Measurements from ENCODE around the gene HSPA1B.
A peak's percentile ranks its signal among the peaks of the same experiment; 100 is the strongest.
"Not testable (repeated sequence)": the region's sequence is repeated elsewhere in the genome, so short reads cannot be mapped to it uniquely, and the experiment has no call there.

The HSPA1B gene

GRCh38 chr6:31799781-31800180 is 27.8 kb upstream of the HSPA1B start:
- DNase-seq: no peak

DNA sequence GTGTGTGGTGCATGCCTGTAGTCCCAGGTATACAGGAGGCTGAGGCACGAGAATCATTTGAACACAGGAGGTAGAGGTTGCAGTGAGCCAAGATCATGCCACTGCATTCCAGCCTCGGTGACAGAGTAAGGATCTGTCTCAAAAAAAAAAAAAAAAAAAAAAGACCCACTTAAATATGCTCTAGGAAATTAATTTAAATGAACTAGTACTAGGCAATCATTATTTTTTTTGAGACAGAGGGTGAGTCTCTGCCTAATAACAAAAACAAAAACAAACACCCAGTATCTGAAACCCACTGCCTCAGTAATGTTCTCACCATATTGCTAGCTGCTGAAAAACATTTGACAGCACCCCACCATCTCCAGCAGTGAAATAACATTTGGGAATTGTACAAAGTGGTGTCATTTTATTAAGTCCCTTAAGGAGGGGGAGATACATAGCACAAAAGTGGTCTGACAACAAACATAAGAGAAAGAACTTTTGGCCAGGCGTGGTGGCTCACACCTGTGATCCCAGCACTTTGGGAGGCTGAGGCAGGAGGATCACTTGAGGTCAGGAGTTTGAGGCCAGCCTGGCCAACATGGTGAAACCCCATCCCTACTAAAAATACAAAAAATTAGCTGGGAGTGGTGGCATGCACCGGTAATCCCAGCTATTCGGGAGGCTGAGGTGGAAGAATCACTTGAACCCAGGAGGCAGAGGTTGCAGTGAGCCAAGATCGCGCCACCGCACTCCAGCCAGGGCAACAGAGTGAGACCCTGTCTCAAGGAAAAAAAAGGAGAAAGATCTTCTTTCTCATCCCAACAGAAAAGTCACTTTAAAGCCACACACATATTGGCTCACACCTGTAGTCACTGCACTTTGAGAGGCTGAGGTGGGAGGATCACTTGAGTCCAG is 26.3 kb upstream of the HSPA1B start:
- DNase-seq: not testable (repeated sequence)

DNA sequence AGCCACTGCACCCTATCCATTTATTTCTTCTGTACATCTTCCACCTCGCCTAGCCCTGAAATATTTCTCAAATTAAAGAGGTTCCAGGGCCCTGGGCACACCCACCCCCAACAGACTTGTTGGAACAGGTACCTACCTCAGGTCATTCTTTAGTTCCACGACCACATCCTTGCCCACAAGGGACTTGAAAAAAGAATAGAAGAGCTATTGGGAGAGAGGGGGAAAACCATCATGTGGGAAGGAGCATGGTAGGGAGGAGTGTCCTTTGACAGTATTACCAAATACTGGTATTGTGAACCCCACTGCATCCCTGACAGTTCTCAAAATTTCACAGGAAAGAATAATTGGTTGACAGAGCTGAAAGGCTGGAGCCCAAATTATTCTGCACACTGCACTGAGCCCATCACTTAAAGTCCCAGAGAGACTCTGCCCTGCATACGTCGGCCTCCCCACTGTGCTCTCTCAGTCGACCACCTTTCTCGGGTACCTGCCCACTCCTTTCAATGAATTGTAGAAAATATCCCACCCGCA is 21.5 kb upstream of the HSPA1B start:
- no peak for DNase-seq

DNA sequence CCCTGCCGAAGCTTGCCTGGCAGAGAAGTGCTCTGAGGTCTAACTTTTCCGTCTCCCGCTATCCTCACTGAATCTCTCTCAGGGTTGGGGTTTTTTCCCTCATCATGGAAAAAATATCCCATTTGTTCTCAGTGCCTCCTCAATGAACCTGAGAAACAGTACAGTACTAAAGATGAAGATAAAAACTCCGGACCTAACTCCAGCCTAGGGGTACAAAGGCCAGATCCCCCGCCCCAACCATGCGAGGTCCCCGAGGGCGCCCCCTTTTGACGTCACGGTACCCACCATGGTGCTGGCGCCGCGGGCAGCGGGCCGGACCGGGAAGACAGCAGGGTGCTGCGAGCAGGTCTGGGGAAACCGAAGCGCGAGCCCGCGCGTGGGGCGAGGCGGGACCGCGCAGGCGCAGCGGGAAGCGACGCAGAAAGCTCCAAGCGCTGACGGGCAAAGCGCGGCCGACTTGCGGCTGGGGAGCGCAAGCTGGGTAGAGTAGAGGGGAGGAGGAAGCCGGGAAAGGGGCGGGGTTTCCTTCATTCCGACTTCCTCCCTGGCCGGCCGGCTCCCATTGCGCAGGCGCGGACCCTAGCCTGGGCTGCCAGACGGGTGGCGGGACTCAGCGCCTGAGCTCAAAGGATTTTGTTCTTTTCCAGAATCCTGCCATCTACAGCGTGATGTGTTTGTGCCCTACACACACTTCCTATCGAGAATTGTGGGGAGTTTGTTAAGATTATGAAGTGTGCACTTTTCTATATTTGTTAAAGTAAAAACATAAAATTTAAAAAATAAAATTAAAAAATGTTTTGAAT is 20.9 kb upstream of the HSPA1B start, which contains the start of gene LSM2:
Gene LSM2 (minus strand): TSS at position 497 of the 803 bp plus-strand sequence. CDS start 209 bp downstream, at position 288.
- DNase-seq: peak; percentile 96

GRCh38 chr6:31808599-31808998 is 18.9 kb upstream of the HSPA1B start:
- DNase-seq: not testable (repeated sequence)

DNA sequence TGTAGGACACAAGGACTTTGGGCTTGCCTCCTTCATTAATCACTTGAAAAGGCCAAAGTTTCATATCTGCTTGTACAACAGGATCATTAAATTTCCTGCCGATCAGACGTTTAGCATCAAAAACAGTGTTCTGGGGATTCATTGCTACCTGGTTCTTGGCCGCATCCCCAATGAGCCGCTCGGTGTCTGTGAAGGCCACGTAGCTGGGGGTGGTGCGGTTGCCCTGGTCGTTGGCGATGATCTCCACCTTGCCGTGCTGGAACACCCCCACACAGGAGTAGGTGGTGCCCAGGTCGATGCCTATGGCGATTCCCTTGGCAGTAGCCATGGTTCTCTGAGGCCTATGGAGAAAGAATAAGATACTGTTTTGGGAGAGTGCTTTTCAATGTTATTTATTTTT is 15.9 kb upstream of the HSPA1B start:
- no peak for DNase-seq

GRCh38 chr6:31813465-31813849 is 14.1 kb upstream of the HSPA1B start:
- no peak for DNase-seq

GRCh38 chr6:31814677-31815024 is 12.9 kb upstream of the HSPA1B start:
- peak; percentile 92 for DNase-seq

GRCh38 chr6:31815025-31815838 is 12.3 kb upstream of the HSPA1B start, which contains the start of the genes HSPA1A and HSPA1L:
TSS of gene HSPA1A (plus strand) at chr6:31815543. CDS start at chr6:31815757, 214 bp downstream.
TSS of gene HSPA1L (minus strand) at chr6:31815283. CDS start at chr6:31811972, 3,311 bp downstream.
- DNase-seq: peak; percentile 95

- not testable (repeated sequence) for DNase-seq
Measured at GRCh38 chr6:31817133-31817928, 10.2 kb upstream of the HSPA1B start.

DNA sequence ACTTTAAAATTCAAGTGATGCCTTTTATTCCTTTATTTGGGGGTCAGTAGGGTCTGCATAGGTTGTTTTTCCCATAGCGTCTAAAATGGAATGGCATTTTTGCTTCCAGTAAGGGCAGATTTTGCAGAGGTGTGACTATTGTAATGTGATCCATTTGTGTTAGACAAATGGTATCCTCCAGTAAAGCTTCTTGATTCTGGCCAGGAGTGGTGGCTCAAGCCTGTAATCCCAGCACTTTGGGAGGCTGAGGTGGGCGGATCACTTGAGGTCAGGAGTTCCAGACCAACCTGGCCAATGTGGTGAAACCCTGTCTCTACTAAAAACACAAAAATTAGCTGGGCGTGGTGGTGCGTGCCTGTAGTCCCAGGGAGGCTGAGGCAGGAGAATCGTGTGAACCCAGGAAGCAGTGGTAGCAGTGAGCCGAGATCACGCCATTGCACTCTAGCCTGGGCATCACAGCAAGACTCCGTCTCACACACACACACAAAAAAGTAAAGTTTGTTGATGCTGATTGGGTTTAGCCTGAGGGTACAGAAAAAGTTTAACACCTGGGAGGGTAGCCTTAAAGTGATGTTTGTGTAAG is 9.5 kb upstream of the HSPA1B start:
- DNase-seq: not testable (repeated sequence)

GRCh38 chr6:31819871-31820299 is 7.7 kb upstream of the HSPA1B start:
- no peak for DNase-seq

DNA sequence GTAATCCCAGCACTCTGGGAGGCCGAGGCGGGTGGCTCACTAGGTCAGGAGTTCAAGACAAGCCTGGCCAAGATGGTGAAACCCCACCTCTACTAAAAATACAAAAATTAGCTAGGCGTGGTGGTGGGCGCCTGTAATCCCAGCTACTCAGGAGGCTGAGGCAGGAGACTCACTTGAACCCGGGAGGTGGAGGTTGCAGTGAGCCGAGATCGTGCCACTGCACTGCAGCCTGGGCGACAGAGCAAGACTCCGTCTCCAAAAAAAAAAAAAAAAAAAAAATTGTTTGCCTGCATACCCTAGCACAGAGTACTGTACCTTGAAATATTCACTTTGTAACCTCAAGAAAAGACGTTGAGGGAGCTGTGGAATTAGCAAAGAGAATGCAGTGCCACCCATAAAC is 7.1 kb upstream of the HSPA1B start:
- not testable (repeated sequence) for DNase-seq

GRCh38 chr6:31821301-31822035 is 6.1 kb upstream of the HSPA1B start:
- DNase-seq: no peak

- DNase-seq: no peak
Measured at GRCh38 chr6:31822036-31822821, 5.3 kb upstream of the HSPA1B start.

GRCh38 chr6:31823592-31824196 is 3.8 kb upstream of the HSPA1B start:
- not testable (repeated sequence) for DNase-seq

- DNase-seq: no peak
Measured at GRCh38 chr6:31825553-31825952, 2.0 kb upstream of the HSPA1B start.

DNA sequence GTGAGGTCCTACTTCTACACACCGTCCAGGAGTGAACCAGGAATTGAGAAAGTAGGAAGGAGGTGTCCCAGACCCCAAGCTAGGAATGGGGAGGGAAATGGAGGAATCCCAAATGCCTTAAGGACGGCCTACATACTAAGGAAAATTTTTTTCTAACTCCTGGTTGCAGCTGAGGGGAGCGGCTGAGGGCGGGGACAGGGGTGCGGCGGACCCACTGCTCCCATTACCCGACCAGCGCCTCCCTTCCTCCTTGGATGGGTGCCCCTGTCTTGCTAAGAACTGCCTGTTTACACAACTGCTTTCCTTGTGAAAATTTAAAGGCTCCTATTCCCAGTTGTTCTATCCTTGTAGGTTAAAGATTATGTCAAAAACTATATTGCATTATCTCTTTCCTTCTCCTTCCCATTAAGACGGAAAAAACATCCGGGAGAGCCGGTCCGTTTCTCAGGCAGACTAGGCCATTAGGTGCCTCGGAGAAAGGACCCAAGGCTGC is 699 bp upstream of the HSPA1B start:
- DNase-seq: peak; percentile 58

All from NCI-H2029 (cell line).